Endothelial cell of umbilical vein (primary cell): ENCODE measurements around the gene CCDC7. TPM values are rescaled to one million over a fixed set of nuclear protein-coding genes. Genes with fewer than 3 reads are reported as not detected.

Experiments used
- BruUV-seq: library from RNA; stranded (reverse); fragments of 400-500 nt; replicated peaks from 2 replicates; lab custom pipeline; 2021; lab: Mats Ljungman, UMichigan
- CTCF ChIA-PET: fragments of 300-600, 350-600 bp; sonication (Branson Sonifier 250); formaldehyde crosslinking; loops from one replicate; lab custom pipeline; 2021; ENCODE audit warnings: antibody characterized with exemption, inconsistent platforms; lab: Charles Lee
- POLR2A ChIA-PET: fragments of 300-600, 350-600 bp; sonication (Branson Sonifier 250); formaldehyde crosslinking; loops from one replicate; lab custom pipeline; 2021; ENCODE audit warnings: antibody characterized with exemption, inconsistent platforms; lab: Charles Lee
- DNase-seq: peaks from one replicate; pipeline ENCODE4 v3.0.0-alpha.2; 2011; ENCODE audit warnings: low read depth, low spot score
- FAIRE-seq: peaks from 2 replicates; lab custom pipeline; 2011; peaks lifted over from hg19 to GRCh38; lab: Jason Lieb, UNC
- H2AFZ ChIP-seq: 2 replicates; pipeline ENCODE4 v1.6.0; 2012; ENCODE audit warnings: low read depth, low read length, control low read depth, inconsistent platforms
- H3K27ac ChIP-seq: 2 replicates; pipeline ENCODE4 v1.5.1; 2011; ENCODE audit warnings: low read depth, mild to moderate bottlenecking, control low read depth, low read length, moderate library complexity; ENCODE audit not compliant: insufficient read depth
- H3K27me3 ChIP-seq, 2 experiments: 2 replicates each; pipeline versions ENCODE4 v1.6.0 to v1.6.1; 2011; ENCODE audit warnings: low read length in 2 of 2, mixed read lengths in 1 of 2; ENCODE audit not compliant: control insufficient read depth in 2 of 2, insufficient read depth in 2 of 2
- H3K36me3 ChIP-seq, 2 experiments: 2 replicates in 1 of 2; 3 replicates in 1 of 2; pipeline ENCODE4 v1.5.1; 2011; ENCODE audit warnings: low read length in 2 of 2, mild to moderate bottlenecking in 1 of 2, moderate library complexity in 1 of 2; ENCODE audit not compliant: control insufficient read depth in 2 of 2, insufficient read depth in 2 of 2; ENCODE audit errors: extremely low read depth in 1 of 2
- H3K4me1 ChIP-seq: 3 replicates; pipeline ENCODE4 v1.5.1; 2011; ENCODE audit warnings: mild to moderate bottlenecking, low read length; ENCODE audit not compliant: control insufficient read depth, insufficient read depth; ENCODE audit errors: extremely low read depth
- H3K4me2 ChIP-seq: 2 replicates; pipeline ENCODE4 v1.6.1; 2011; ENCODE audit warnings: low read length, control low read depth, mixed read lengths; ENCODE audit not compliant: insufficient read depth
- H3K4me3 ChIP-seq, 3 experiments: fragments of 200-600 bp in 1 of 3; sonication (generic), shearing (Covaris generic) in 1 of 3; replicated peaks in 1 of 3; 2 replicates each; pipeline ENCODE4 v1.5.1; 2011 to 2016; ENCODE audit warnings: control low read depth in 3 of 3, low read length in 3 of 3, mild to moderate bottlenecking in 2 of 3, inconsistent platforms in 1 of 3, low read depth in 1 of 3, moderate library complexity in 1 of 3; ENCODE audit not compliant: insufficient read depth in 1 of 3
- H3K79me2 ChIP-seq: 2 replicates; pipeline ENCODE4 v1.6.0; 2012; ENCODE audit warnings: low read length, inconsistent platforms; ENCODE audit not compliant: control insufficient read depth, insufficient read depth
- H3K9ac ChIP-seq: replicated peaks from 2 replicates; pipeline ENCODE3; 2011; ENCODE audit warnings: low read length, control low read depth; ENCODE audit not compliant: insufficient read depth; ENCODE audit errors: extremely low read depth
- H3K9me1 ChIP-seq: replicated peaks from 3 replicates; pipeline ENCODE4 v1.6.0; 2011; ENCODE audit warnings: mild to moderate bottlenecking, low read length; ENCODE audit not compliant: control insufficient read depth, insufficient read depth; ENCODE audit errors: extremely low read depth
- H3K9me3 ChIP-seq: replicated peaks from 2 replicates; pipeline ENCODE4 v1.5.1; 2012; ENCODE audit warnings: low read length, inconsistent platforms; ENCODE audit not compliant: control insufficient read depth, insufficient read depth
- H4K20me1 ChIP-seq: replicated peaks from 2 replicates; pipeline ENCODE3; 2011; ENCODE audit warnings: mild to moderate bottlenecking, low read length; ENCODE audit not compliant: control insufficient read depth, insufficient read depth; ENCODE audit errors: extremely low read depth
- EZH2 ChIP-seq: IDR thresholded peaks from 2 replicates; pipeline ENCODE4 v1.6.1; 2012; ENCODE audit warnings: borderline replicate concordance, low read depth, mild to moderate bottlenecking, moderate library complexity, low read length, inconsistent platforms; ENCODE audit not compliant: severe bottlenecking
- FOS ChIP-seq: IDR thresholded peaks from 2 replicates; pipeline ENCODE4 v1.6.1; 2011; ENCODE audit warnings: mild to moderate bottlenecking, low read length, moderate library complexity, borderline replicate concordance; ENCODE audit not compliant: insufficient read depth
- GATA2 ChIP-seq: IDR thresholded peaks from 2 replicates; pipeline ENCODE4 v1.7.0; 2011; ENCODE audit warnings: low read depth, mild to moderate bottlenecking, moderate library complexity, mixed read lengths, low read length; ENCODE audit not compliant: insufficient read length, insufficient read depth
- JUN ChIP-seq: IDR thresholded peaks from 2 replicates; pipeline ENCODE4 v1.6.1; 2011; ENCODE audit warnings: borderline replicate concordance, low read depth; ENCODE audit not compliant: insufficient read length, insufficient read depth
- MYC ChIP-seq: IDR thresholded peaks from one replicate; pipeline ENCODE4 v1.6.1; 2011; ENCODE audit warnings: mild to moderate bottlenecking, low read depth, low read length
- POLR2A ChIP-seq: IDR thresholded peaks from 2 replicates; pipeline ENCODE4 v1.6.1; 2012; ENCODE audit warnings: low read depth, mild to moderate bottlenecking, control low read depth, low read length
- POLR2AphosphoS5 ChIP-seq: IDR thresholded peaks from 2 replicates; pipeline ENCODE4 v1.6.1; 2012; ENCODE audit warnings: low read depth, mild to moderate bottlenecking, control low read depth, low read length, moderate library complexity; ENCODE audit not compliant: insufficient read depth
- dilution Hi-C: fragments of 300-500 bp; cut with MboI; formaldehyde crosslinking; loops from one replicate; pipeline ENCODE4 v1.15.0; 2019; ENCODE audit warnings: low sequenced_read_pairs; ENCODE audit not compliant: extremely low pct_ligation_motif_present
- intact Hi-C: fragments of 100-400 bp; cut with micrococcal nuclease; formaldehyde crosslinking; loops from one replicate; pipeline ENCODE4 v1.10.0; 2022
- polyA plus RNA-seq, 4 experiments: library from polyadenylated mRNA; depleted of rRNA in 3 of 4; stranded (reverse) in 3 of 4; unstranded in 1 of 4; fragments of >200 nt; gene quantifications; 2 replicates each; pipeline versions ENCODE4 v1.2.1 to v1.2.3, GENCODE V29; 2011 to 2012; ENCODE audit warnings: missing spikeins in 1 of 4
- total RNA-seq: library from RNA; stranded (reverse); gene quantifications from 2 replicates; pipeline ENCODE4 v1.2.3, GENCODE V29; 2021
- TF ChIP-seq, protein P1 (sequence below), 2 donors: IDR thresholded peaks; 1 replicate in 1 of 2; 2 replicates in 1 of 2; pipeline ENCODE4 v1.5.1; 2011; ENCODE audit warnings: low read length in 2 of 2, mild to moderate bottlenecking in 2 of 2, moderate library complexity in 2 of 2, control low read depth in 1 of 2, inconsistent platforms in 1 of 2, low read depth in 1 of 2; ENCODE audit not compliant: insufficient read depth in 1 of 2; ENCODE audit errors: extremely low read depth in 1 of 2
- TF ChIP-seq, protein P2 (sequence below): IDR thresholded peaks from 2 replicates; pipeline ENCODE4 v1.6.1; 2011; ENCODE audit not compliant: insufficient read depth, insufficient read length

Gene CCDC7
- total and polyA plus RNA-seq, 2 donors (not counting 3 experiments of a cell fraction or from before 2014, with no cell fraction given), result 0.35 to 8.2 TPM

DNA sequence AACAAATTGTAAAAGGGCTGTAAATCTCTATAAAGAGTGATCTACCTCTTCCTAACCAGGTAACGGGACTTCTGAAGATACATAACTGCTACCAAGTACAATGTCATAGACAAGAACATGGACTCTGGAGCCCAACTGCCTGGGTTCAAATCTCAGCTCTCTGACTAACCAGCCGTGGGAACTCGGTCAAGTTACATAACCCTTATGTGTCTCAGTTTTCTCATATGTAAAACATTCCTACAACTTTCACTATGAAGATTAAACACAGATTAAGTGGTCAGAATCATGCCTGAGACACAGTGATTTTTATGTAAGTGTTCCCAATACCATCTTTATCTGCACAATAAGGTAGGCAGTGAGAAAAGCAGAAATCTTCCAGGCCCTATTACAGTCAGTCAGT, 459.5 kb downstream of the CCDC7 start:
- H3K4me2 ChIP-seq, result no peak overlapping the region
- no peaks in the 10 kb centered on the region for H3K9me1 ChIP-seq
- H3K79me2 ChIP-seq, result peaks cover 25% of the 10 kb centered on the region
- no peak for FAIRE-seq
- TF ChIP-seq JUN (no peak), MYC (no peak), GATA2 (no peak), POLR2A (no peak), EZH2 (no peak), POLR2AphosphoS5 (no peak), FOS (no peak)
- TF ChIP-seq, protein P1, sequence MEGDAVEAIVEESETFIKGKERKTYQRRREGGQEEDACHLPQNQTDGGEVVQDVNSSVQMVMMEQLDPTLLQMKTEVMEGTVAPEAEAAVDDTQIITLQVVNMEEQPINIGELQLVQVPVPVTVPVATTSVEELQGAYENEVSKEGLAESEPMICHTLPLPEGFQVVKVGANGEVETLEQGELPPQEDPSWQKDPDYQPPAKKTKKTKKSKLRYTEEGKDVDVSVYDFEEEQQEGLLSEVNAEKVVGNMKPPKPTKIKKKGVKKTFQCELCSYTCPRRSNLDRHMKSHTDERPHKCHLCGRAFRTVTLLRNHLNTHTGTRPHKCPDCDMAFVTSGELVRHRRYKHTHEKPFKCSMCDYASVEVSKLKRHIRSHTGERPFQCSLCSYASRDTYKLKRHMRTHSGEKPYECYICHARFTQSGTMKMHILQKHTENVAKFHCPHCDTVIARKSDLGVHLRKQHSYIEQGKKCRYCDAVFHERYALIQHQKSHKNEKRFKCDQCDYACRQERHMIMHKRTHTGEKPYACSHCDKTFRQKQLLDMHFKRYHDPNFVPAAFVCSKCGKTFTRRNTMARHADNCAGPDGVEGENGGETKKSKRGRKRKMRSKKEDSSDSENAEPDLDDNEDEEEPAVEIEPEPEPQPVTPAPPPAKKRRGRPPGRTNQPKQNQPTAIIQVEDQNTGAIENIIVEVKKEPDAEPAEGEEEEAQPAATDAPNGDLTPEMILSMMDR (IDR thresholded peaks at IDR 0.05; ENCODE audit: extremely low read depth in 1 of 2, insufficient read depth in 1 of 2, low read depth in 1 of 2, low read length in 2 of 2), result no peak
- TF ChIP-seq, protein P2, sequence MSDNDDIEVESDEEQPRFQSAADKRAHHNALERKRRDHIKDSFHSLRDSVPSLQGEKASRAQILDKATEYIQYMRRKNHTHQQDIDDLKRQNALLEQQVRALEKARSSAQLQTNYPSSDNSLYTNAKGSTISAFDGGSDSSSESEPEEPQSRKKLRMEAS, result no peak
- no peaks in the 10 kb centered on the region for H4K20me1 ChIP-seq
- no peaks in the 10 kb centered on the region for H3K27me3 ChIP-seq
- intact Hi-C loops, result no loop called here
- peaks cover 10 to 47% of the 10 kb centered on the region in 2 experiments for H3K36me3 ChIP-seq
- no peak overlapping the region for H3K9ac ChIP-seq
- no peak for DNase-seq
- no peaks in the 10 kb centered on the region for H3K4me1 ChIP-seq
- BruUV-seq, result no TSS peak
- ChIA-PET POLR2A (no interaction called here), CTCF (no interaction called here)
- H2AFZ ChIP-seq, result no peak overlapping the region
- no peaks in the 10 kb centered on the region for H3K9me3 ChIP-seq
- no peak overlapping the region for H3K27ac ChIP-seq
- H3K4me3 ChIP-seq, result no peak overlapping the region
- dilution Hi-C loops, result no loop called here
